GM12878 (cell line): ENCODE results near the gene LRRC8A. TPM values are rescaled to one million over a fixed set of nuclear protein-coding genes. Genes with fewer than 3 reads are reported as not detected.

Experiments used
- ATAC-seq: fragments of 200-7000 bp; cut with Tn5 transposase; 3 replicates; pipeline ENCODE4 v1.9.1; 2020; ENCODE audit warnings: mild to moderate bottlenecking, moderate library complexity
- BruUV-seq: library from RNA; stranded (reverse); fragments of 400-500 nt; replicated peaks from 2 replicates; lab custom pipeline; 2021; lab: Mats Ljungman, UMichigan
- CTCF ChIA-PET: fragments of 300-600 bp; sonication (Branson Sonifier 250); formaldehyde crosslinking; extraction: SDS; loops from one replicate; lab custom pipeline; 2021; ENCODE audit warnings: inconsistent platforms; lab: Yijun Ruan, JAX
- POLR2A ChIA-PET: fragments of 350-600 bp; formaldehyde crosslinking; extraction: SDS; loops from one replicate; lab custom pipeline; 2021; ENCODE audit warnings: inconsistent platforms; lab: Charles Lee
- RAD21 ChIA-PET: fragments of 300-600 bp; sonication (Branson Sonifier 250); formaldehyde crosslinking; loops from one replicate; lab custom pipeline; 2023; ENCODE audit warnings: antibody characterized with exemption; ENCODE audit not compliant: unreplicated experiment; lab: Charles Lee
- SMC1A ChIA-PET: fragments of 300-600 bp; sonication (Branson Sonifier 250); formaldehyde crosslinking; loops from one replicate; lab custom pipeline; 2023; ENCODE audit not compliant: unreplicated experiment, uncharacterized antibody; lab: Charles Lee
- DNase-seq: peaks from one replicate; pipeline ENCODE4 v3.0.0-alpha.2; 2011; ENCODE audit warnings: low read depth, low spot score
- FAIRE-seq: peaks from 3 replicates; lab custom pipeline; 2011; peaks lifted over from hg19 to GRCh38; lab: Jason Lieb, UNC
- H2AFZ ChIP-seq: 2 replicates; pipeline ENCODE4 v1.6.0; 2011; ENCODE audit warnings: low read depth, low read length, control low read depth; ENCODE audit not compliant: control insufficient read depth
- H3K27ac ChIP-seq: 2 replicates; pipeline ENCODE4 v1.5.1; 2011; ENCODE audit warnings: control low read depth; ENCODE audit not compliant: control insufficient read depth, insufficient read depth
- H3K27me3 ChIP-seq, 2 experiments: replicated peaks in 1 of 2; 2 replicates each; pipeline versions ENCODE4 v1.6.0 to v1.6.1; 2011; ENCODE audit warnings: low read length in 1 of 2; ENCODE audit not compliant: control insufficient read depth in 2 of 2, insufficient read depth in 2 of 2
- H3K36me3 ChIP-seq, 2 experiments: 2 replicates each; pipeline ENCODE4 v1.5.1; 2011; ENCODE audit warnings: low read length in 1 of 2; ENCODE audit not compliant: control insufficient read depth in 2 of 2, insufficient read depth in 2 of 2
- H3K4me1 ChIP-seq: 2 replicates; pipeline ENCODE4 v1.6.1; 2011; ENCODE audit warnings: mild to moderate bottlenecking, low read length, moderate library complexity, mixed read lengths; ENCODE audit not compliant: control insufficient read depth, insufficient read depth
- H3K4me2 ChIP-seq: 2 replicates; pipeline ENCODE4 v1.6.0; 2011; ENCODE audit warnings: control low read depth; ENCODE audit not compliant: control insufficient read depth, insufficient read depth
- H3K4me3 ChIP-seq: fragments of 200-600 bp; sonication (generic); 2 replicates; pipeline ENCODE4 v1.5.1; 2016
- H3K79me2 ChIP-seq: 2 replicates; pipeline ENCODE4 v1.6.0; 2011; ENCODE audit warnings: low read length; ENCODE audit not compliant: control insufficient read depth, insufficient read depth
- H3K9ac ChIP-seq: 2 replicates; pipeline ENCODE4 v1.8.0; 2011; ENCODE audit warnings: low read length, control low read depth, mixed read lengths; ENCODE audit not compliant: control insufficient read depth, insufficient read depth
- H3K9me3 ChIP-seq: replicated peaks from 3 replicates; pipeline ENCODE4 v1.5.1; 2011; ENCODE audit warnings: mild to moderate bottlenecking, low read length; ENCODE audit not compliant: control insufficient read depth, insufficient read depth
- H4K20me1 ChIP-seq: 2 replicates; pipeline ENCODE4 v1.6.0; 2011; ENCODE audit not compliant: control insufficient read depth, insufficient read depth
- CBX5 ChIP-seq: sonication (generic); IDR thresholded peaks from 2 replicates; pipeline ENCODE4 v1.6.1; 2016; ENCODE audit warnings: low read depth, moderate library complexity, mild to moderate bottlenecking, inconsistent platforms
- HCFC1 ChIP-seq: fragments of 150-350 bp; IDR thresholded peaks from 2 replicates; pipeline ENCODE4 v1.6.1; 2014; ENCODE audit warnings: low read length
- LARP7 ChIP-seq: fragments of 450-650 bp; IDR thresholded peaks from 2 replicates; pipeline ENCODE4 v1.6.1; 2017; ENCODE audit warnings: mild to moderate bottlenecking
- MEF2B ChIP-seq: fragments of 450-650 bp; IDR thresholded peaks from 2 replicates; pipeline ENCODE4 v1.6.1; 2018; ENCODE audit warnings: mild to moderate bottlenecking, moderate library complexity; ENCODE audit not compliant: partially characterized antibody, poor library complexity, severe bottlenecking
- MYB ChIP-seq: fragments of 150-350 bp; IDR thresholded peaks from 2 replicates; pipeline ENCODE4 v1.6.1; 2014; ENCODE audit warnings: mild to moderate bottlenecking, low read depth, low read length, borderline replicate concordance
- MYC ChIP-seq: IDR thresholded peaks from 2 replicates; pipeline ENCODE4 v1.6.1; 2011; ENCODE audit warnings: mild to moderate bottlenecking, low read length, moderate library complexity, inconsistent platforms; ENCODE audit not compliant: insufficient read depth, insufficient replicate concordance, insufficient read length, severe bottlenecking
- NR2C1 ChIP-seq: fragments of 450-650 bp; IDR thresholded peaks from 2 replicates; pipeline ENCODE4 v1.6.1; 2017; ENCODE audit warnings: antibody characterized with exemption, mild to moderate bottlenecking, moderate library complexity
- NR2F1 ChIP-seq: fragments of 450-650 bp; conservative IDR thresholded peaks from 2 replicates; pipeline ENCODE4 v1.6.1; 2017; ENCODE audit warnings: mild to moderate bottlenecking
- PML ChIP-seq: IDR thresholded peaks from 2 replicates; pipeline ENCODE4 v1.6.1; 2012; ENCODE audit warnings: low read length, inconsistent platforms
- POLR2AphosphoS5 ChIP-seq: IDR thresholded peaks from 2 replicates; pipeline ENCODE4 v1.6.1; 2011; ENCODE audit warnings: mild to moderate bottlenecking, low read length, inconsistent platforms
- TCF7 ChIP-seq: IDR thresholded peaks from 2 replicates; pipeline ENCODE4 v1.6.1; 2014; ENCODE audit warnings: antibody characterized with exemption, borderline replicate concordance
- WGBS: methylation state at CpG from one replicate; pipeline ENCODE4 v1.1.6; 2016; ENCODE audit warnings: low lambda C conversion rate; ENCODE audit not compliant: insufficient replicate concordance, insufficient coverage; ENCODE audit errors: missing lambda C conversion rate; 5-methylcytosine and 5-hydroxymethylcytosine counted together
- in situ Hi-C: fragments of 300-500 bp; cut with MboI; formaldehyde crosslinking; loops from 9 replicates; pipeline ENCODE4 v1.14.3; 2018; ENCODE audit warnings: mixed read lengths
- intact Hi-C: fragments of 100-400 bp; cut with micrococcal nuclease; formaldehyde crosslinking; loops from one replicate; pipeline ENCODE4 v1.14.2; 2022; ENCODE audit not compliant: unreplicated experiment
- polyA plus RNA-seq, 11 experiments: library from polyadenylated mRNA; depleted of rRNA in 4 of 11; unstranded in 6 of 11; stranded (reverse) in 5 of 11; fragments of >200 nt; fragmentation: Nextera tagmentation in 4 of 11; fragmentation: Illumina TruSeq in 1 of 11; extraction: Ambion mirVana in 4 of 11; extraction: Trizol in 1 of 11; gene quantifications; 1 replicate in 1 of 11; 2 replicates in 10 of 11; pipeline versions ENCODE4 v1.2.1 to v1.2.3, GENCODE V29; 2011 to 2016; ENCODE audit warnings: inconsistent platforms in 2 of 11, missing spikeins in 2 of 11, low read depth in 1 of 11
- total RNA-seq, 4 experiments: library from RNA; depleted of rRNA in 3 of 4; stranded (reverse); fragments of >200 nt in 3 of 4; fragmentation: Illumina TruSeq in 1 of 4; extraction: Trizol in 1 of 4; gene quantifications; 2 replicates each; pipeline versions ENCODE4 v1.2.1 to v1.2.3, GENCODE V29; 2013 to 2021
- TF ChIP-seq, protein P1 (sequence below): fragments of 450-650 bp; IDR thresholded peaks from 2 replicates; pipeline ENCODE4 v1.6.1; 2016; ENCODE audit warnings: mild to moderate bottlenecking
- TF ChIP-seq, protein P2 (sequence below): fragments of 450-650 bp; IDR thresholded peaks from 2 replicates; pipeline ENCODE4 v1.6.1; 2017; ENCODE audit warnings: low read depth, mild to moderate bottlenecking, moderate library complexity
- TF ChIP-seq, protein P3 (sequence below): fragments of 450-650 bp; formaldehyde crosslinking; IDR thresholded peaks from 2 replicates; pipeline ENCODE4 v1.4.0; 2022; ENCODE audit warnings: mild to moderate bottlenecking, moderate library complexity
- TF ChIP-seq, protein P4 (sequence below): IDR thresholded peaks from 2 replicates; pipeline ENCODE4 v1.6.1; 2011; ENCODE audit warnings: borderline replicate concordance, low read depth, mild to moderate bottlenecking, moderate library complexity, low read length; ENCODE audit not compliant: insufficient read depth, poor library complexity, severe bottlenecking

The LRRC8A gene
- total and polyA plus RNA-seq, 10 of the 15 experiments (the other 5 are each of a cell fraction or from before 2014, with no cell fraction given) = 1.6 to 15.9 (median 9.7) TPM

DNA sequence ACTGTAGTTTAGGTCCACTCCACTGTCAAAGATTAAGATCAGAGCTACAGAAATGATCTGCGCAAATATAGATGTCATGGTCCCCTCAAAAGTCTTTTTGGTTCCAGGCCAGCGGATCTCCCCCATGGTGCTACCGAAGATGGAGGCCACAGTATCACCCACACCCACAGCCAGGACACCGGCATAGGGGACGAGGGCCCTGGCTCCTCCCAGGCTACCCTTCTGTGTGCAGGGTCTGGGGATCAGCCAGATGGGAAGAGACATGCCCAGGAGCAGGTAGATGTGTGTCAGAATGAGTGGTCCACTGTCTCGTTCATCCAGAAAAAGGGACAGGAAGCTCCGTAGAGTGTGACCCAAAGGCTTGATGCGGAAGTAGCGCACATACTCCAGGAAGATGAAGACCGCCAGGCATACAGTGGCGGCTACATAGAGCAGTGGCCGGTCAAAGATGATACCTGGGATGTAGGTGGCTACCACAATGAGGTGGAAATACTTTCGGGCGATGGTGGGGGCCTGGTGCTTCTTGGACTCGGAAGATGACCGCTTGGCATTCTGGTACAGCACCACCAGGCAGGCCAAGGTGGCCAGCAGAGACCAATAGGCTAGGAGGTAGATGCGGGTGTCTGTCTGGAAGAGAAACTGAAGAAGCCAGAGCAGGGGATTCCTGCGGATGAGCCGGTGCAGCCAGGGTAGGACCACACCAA, 64.0 kb downstream of the LRRC8A start:
- Histone ChIP-seq H3K4me2 (peak overlapping the region; percentile 89), H3K27ac (no peak overlapping the region), H3K36me3 (no peaks in the 10 kb centered on the region), H3K27me3 (no peaks in the 10 kb centered on the region), H3K79me2 (peaks cover 21% of the 10 kb centered on the region), H3K4me3 (no peak overlapping the region), H3K9me3 (no peaks in the 10 kb centered on the region), H3K9ac (no peak overlapping the region), H3K4me1 (peaks cover 11% of the 10 kb centered on the region), H2AFZ (no peak overlapping the region), H4K20me1 (no peaks in the 10 kb centered on the region)
- no peak for FAIRE-seq
- ChIA-PET POLR2A (interaction anchor here (0.9 kb wide), 1 partner anchor 17 kb away, joined by 3 read pairs; no protein-coding TSS in a partner anchor), CTCF (interaction anchor here (1.0 kb wide), 1 partner anchor 18 kb away, joined by 3 read pairs; no protein-coding TSS in a partner anchor), RAD21 (no interaction called here), SMC1A (no interaction called here)
- in situ Hi-C loops (no loop called here), intact Hi-C loops (loop anchor here (5.0 kb wide), 1 partner anchor 224 kb away; the partner anchor contains the start of gene ZDHHC12)
- DNase-seq = no peak
- 96% methylated on average over 19 of the region's 19 CpGs for WGBS
- no TSS peak for BruUV-seq
- ATAC-seq = no peak
- no peak for TF ChIP-seq MYC
- no peak for TF ChIP-seq MEF2B
- no peak for TF ChIP-seq NR2C1
- TF ChIP-seq, protein P1, sequence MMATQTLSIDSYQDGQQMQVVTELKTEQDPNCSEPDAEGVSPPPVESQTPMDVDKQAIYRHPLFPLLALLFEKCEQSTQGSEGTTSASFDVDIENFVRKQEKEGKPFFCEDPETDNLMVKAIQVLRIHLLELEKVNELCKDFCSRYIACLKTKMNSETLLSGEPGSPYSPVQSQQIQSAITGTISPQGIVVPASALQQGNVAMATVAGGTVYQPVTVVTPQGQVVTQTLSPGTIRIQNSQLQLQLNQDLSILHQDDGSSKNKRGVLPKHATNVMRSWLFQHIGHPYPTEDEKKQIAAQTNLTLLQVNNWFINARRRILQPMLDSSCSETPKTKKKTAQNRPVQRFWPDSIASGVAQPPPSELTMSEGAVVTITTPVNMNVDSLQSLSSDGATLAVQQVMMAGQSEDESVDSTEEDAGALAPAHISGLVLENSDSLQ = no peak
- no peak for TF ChIP-seq HCFC1
- no peak for TF ChIP-seq NR2F1
- TF ChIP-seq MYB = no peak
- TF ChIP-seq, protein P2, sequence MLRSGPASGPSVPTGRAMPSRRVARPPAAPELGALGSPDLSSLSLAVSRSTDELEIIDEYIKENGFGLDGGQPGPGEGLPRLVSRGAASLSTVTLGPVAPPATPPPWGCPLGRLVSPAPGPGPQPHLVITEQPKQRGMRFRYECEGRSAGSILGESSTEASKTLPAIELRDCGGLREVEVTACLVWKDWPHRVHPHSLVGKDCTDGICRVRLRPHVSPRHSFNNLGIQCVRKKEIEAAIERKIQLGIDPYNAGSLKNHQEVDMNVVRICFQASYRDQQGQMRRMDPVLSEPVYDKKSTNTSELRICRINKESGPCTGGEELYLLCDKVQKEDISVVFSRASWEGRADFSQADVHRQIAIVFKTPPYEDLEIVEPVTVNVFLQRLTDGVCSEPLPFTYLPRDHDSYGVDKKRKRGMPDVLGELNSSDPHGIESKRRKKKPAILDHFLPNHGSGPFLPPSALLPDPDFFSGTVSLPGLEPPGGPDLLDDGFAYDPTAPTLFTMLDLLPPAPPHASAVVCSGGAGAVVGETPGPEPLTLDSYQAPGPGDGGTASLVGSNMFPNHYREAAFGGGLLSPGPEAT = no peak
- TF ChIP-seq, protein P3, sequence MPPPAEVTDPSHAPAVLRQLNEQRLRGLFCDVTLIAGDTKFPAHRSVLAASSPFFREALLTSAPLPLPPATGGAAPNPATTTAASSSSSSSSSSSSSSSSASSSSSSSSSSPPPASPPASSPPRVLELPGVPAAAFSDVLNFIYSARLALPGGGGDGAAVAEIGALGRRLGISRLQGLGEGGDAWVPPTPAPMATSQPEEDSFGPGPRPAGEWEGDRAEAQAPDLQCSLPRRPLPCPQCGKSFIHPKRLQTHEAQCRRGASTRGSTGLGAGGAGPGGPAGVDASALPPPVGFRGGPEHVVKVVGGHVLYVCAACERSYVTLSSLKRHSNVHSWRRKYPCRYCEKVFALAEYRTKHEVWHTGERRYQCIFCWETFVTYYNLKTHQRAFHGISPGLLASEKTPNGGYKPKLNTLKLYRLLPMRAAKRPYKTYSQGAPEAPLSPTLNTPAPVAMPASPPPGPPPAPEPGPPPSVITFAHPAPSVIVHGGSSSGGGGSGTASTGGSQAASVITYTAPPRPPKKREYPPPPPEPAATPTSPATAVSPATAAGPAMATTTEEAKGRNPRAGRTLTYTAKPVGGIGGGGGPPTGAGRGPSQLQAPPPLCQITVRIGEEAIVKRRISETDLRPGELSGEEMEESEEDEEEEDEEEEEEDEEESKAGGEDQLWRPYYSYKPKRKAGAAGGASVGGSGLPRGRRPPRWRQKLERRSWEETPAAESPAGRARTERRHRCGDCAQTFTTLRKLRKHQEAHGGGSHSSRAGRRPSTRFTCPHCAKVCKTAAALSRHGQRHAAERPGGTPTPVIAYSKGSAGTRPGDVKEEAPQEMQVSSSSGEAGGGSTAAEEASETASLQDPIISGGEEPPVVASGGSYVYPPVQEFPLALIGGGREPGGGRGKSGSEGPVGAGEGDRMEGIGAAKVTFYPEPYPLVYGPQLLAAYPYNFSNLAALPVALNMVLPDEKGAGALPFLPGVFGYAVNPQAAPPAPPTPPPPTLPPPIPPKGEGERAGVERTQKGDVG (CRISPR knock-in tag) = no peak
- no peak for TF ChIP-seq TCF7
- TF ChIP-seq PML = no peak
- no peak for TF ChIP-seq LARP7
- TF ChIP-seq, protein P4, sequence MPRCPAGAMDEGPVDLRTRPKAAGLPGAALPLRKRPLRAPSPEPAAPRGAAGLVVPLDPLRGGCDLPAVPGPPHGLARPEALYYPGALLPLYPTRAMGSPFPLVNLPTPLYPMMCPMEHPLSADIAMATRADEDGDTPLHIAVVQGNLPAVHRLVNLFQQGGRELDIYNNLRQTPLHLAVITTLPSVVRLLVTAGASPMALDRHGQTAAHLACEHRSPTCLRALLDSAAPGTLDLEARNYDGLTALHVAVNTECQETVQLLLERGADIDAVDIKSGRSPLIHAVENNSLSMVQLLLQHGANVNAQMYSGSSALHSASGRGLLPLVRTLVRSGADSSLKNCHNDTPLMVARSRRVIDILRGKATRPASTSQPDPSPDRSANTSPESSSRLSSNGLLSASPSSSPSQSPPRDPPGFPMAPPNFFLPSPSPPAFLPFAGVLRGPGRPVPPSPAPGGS = no peak
- TF ChIP-seq POLR2AphosphoS5 = no peak
- TF ChIP-seq CBX5 = no peak
